G401 (cell line): ENCODE results near the gene MNAT1. TPM values are rescaled to one million over a fixed set of nuclear protein-coding genes. Genes with fewer than 3 reads are reported as not detected.

Experiments used
- DNase-seq: peaks from one replicate; pipeline ENCODE4 v3.0.0-alpha.2; 2015; ENCODE audit warnings: low spot score
- in situ Hi-C: cut with HindIII; loops from 2 replicates; pipeline ENCODE4 v1.10.0; 2016; ENCODE audit warnings: low sequenced_read_pairs, mixed read lengths
- total RNA-seq: library from RNA; depleted of rRNA; stranded (reverse); fragments of >200 nt; shearing (Covaris generic); gene quantifications from 2 replicates; pipeline ENCODE4 v1.2.3, GENCODE V29; 2014; rRNA removed

Gene MNAT1
- total RNA-seq, 1 experiment from 2014 or later, result 185 TPM

DNA sequence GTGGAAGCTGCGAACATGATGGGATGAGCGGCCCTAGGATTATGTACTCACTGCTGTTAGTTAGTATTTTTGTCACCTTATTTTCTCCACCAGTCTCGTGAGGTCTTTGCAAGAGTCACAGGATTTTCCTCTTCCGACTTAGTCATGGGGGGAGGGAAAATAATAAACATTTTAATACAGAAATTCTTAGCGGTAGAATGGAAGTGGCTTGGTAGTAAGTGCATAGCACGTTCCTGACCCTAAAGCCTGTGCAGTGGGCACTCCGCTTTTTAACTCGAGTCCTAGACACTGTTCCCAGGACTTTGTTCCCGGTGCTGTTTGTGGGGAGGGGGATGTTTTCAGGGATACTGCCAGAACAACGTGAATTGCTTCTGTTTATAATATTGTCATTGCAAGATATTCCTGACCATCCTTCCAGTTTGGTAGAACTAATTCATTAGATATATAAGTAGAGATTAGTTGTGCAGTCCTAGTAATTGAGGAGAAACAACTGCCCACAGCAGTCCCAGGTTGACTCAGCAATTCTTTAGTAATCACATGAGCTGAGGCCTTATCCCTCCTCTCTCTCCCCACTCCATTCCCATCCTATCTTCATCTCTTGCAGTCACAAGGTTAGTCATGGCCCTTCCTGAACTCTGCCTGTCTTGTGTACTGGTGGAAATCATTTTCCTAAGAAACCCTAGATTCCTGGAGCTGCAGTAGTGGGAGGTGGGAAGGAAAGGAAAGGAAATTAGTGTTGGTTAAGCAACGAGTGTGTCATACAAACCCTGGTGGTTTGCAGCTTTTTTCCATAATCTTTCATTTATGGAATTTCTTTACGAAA, 247.3 kb downstream of the MNAT1 start:
- DNase-seq, result peak; percentile 20
- in situ Hi-C loops, result no loop called here

GRCh38 chr14:60984196-60984595, 249.6 kb downstream of the MNAT1 start:
- no peak for DNase-seq
- in situ Hi-C loops, result no loop called here

GRCh38 chr14:60986500-60986899, 251.9 kb downstream of the MNAT1 start:
- in situ Hi-C loops, result no loop called here
- DNase-seq, result no peak

GRCh38 chr14:60989599-60989998, 255.0 kb downstream of the MNAT1 start:
- in situ Hi-C loops, result no loop called here
- no peak for DNase-seq

GRCh38 chr14:60998617-60999016, 264.1 kb downstream of the MNAT1 start:
- in situ Hi-C loops, result no loop called here

DNA sequence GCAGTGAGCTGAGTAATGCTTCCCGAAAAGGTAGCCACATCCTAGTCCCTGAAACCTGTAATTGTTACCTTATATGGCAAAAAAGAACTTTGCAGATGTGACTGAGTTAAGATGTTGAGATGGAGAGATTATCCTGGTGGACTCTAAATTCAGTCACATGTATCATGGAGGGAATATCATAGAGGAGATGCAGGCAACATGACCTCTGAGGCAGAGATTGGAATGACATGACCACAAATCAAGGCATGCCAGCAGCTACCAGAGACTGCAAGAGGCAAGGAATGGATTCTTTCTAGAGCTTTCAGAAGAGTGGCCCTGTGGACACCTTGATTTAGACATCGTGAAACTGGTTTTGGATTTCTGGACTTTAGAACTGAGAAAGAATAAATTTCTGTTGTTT, 265.0 kb downstream of the MNAT1 start:
- no peak for DNase-seq
- in situ Hi-C loops, result no loop called here

More at GRCh38 chr14:60998617-60999016, 264.1 kb downstream of the MNAT1 start:
- DNase-seq, result no peak

DNA sequence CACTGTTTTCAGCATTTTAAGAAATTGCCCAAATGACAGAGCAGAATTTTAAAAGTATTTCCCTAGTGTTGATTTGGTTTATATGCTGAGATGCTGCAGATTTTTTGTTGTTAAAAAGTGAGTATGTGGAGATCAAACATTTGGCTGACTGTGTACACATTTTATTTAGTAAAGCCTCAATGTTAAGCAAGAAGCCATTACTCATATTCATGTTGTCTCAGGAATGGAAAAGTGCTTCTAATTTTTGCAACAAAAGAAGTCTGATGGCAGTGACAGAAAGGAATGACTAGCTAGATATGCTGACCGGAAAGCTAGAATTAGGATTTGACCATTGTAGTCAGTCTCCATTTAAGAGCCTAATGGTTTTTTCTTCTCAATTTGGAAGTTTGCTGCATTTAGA, 269.0 kb downstream of the MNAT1 start:
- in situ Hi-C loops, result no loop called here

GRCh38 chr14:61019537-61019936, 285.0 kb downstream of the MNAT1 start:
- in situ Hi-C loops, result no loop called here
- no peak for DNase-seq

More for the DNA sequence above, 269.0 kb downstream of the MNAT1 start:
- no peak for DNase-seq

Other genes starting within 250 kb of the MNAT1 start
- 0.06 TPM in 1 of 2 replicates, not detected in the other for gene C14orf39, start 248.7 kb upstream of the MNAT1 start, total RNA-seq
- not detected in 2 replicates for gene SIX6, start 225.6 kb upstream of the MNAT1 start, total RNA-seq
- 0.31 and 0.58 TPM in 2 replicates for gene SIX1, start 85.3 kb upstream of the MNAT1 start, total RNA-seq
- 20.5 and 22.1 TPM in 2 replicates for gene SIX4, start 10.4 kb upstream of the MNAT1 start, total RNA-seq
- gene TRMT5, start 246.3 kb downstream of the MNAT1 start, total RNA-seq, result 9.3 and 23.5 TPM in 2 replicates
- gene SLC38A6, start 246.5 kb downstream of the MNAT1 start, total RNA-seq, result 36.1 and 43.1 TPM in 2 replicates